HG03558 (cell line): Measurements from ENCODE around the gene CCDC102B.
"Not testable (repeated sequence)": the region's sequence is repeated elsewhere in the genome, so short reads cannot be mapped to it uniquely, and the experiment has no call there.

Source experiments
- ATAC-seq: cut with Tn5 transposase; IDR thresholded peaks from one replicate; pipeline ENCODE4 v1.9.1; 2021; ENCODE audit warnings: moderate number of reproducible peaks; ENCODE audit not compliant: unreplicated experiment; ENCODE audit errors: extremely low read depth

The CCDC102B gene

DNA sequence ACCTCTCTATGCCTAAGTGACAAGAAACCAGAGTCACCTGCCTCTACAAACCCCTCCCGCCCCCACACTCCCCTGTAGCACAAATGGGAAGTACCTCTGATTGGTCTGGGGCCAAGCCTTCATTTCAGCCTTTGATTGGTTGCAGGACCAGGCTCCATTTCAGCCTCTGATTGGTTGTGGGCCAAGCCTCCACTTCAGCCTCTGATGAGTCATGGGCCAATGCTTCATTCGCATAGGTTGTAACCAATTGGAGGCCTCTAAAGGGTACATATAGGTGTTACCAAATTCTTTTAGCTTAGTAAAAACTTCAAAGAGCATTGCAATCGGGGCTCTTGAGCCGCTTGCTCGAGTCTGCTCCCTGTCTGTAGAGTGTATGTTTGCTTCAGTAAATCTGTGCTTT lies 25.0 kb downstream of the CCDC102B start:
- ATAC-seq: no peak

- no peak for ATAC-seq
Observed at GRCh38 chr18:68826121-68826520, 28.2 kb downstream of the CCDC102B start.

GRCh38 chr18:68830256-68831045 lies 32.6 kb downstream of the CCDC102B start:
- no peak for ATAC-seq

- ATAC-seq: no peak
Observed at GRCh38 chr18:68833756-68834155, 35.9 kb downstream of the CCDC102B start.

DNA sequence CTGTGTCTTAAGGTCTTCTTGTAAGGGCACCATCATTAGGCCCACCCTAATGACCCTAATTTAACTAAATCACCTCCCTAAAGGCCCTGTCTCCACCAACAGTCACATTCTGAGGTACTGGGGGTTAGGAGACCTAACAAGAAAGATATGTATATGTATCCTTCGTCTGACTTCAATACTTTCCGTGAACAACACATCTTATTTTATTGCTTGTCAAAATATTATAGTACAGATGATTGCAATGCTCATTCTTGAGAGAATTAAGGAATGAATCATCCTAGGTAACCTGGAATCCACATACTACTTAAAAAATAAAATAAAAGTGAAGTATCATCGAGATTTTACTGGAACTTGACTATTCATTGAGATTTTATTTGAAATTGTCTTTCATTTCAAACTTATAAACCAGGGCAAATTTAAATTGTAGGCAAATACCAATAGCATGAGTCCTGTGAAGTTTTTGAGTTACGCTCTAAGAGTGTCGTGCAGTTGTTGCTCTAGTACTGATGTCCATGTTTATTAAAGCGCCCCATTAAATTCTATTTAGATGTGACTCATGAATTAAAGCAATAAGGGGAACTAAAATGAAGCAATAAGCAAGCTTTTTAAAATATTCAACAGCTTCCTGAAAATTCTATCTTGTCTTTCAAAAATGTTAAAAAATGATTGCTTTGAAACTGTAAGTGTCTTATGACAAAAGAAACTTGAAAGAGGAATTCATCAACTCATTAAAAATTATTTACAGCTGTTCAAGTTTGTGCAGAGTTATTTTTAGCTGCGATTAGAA lies 40.0 kb downstream of the CCDC102B start:
- no peak for ATAC-seq

- ATAC-seq: no peak
Observed at GRCh38 chr18:68839701-68840100, 41.8 kb downstream of the CCDC102B start.

DNA sequence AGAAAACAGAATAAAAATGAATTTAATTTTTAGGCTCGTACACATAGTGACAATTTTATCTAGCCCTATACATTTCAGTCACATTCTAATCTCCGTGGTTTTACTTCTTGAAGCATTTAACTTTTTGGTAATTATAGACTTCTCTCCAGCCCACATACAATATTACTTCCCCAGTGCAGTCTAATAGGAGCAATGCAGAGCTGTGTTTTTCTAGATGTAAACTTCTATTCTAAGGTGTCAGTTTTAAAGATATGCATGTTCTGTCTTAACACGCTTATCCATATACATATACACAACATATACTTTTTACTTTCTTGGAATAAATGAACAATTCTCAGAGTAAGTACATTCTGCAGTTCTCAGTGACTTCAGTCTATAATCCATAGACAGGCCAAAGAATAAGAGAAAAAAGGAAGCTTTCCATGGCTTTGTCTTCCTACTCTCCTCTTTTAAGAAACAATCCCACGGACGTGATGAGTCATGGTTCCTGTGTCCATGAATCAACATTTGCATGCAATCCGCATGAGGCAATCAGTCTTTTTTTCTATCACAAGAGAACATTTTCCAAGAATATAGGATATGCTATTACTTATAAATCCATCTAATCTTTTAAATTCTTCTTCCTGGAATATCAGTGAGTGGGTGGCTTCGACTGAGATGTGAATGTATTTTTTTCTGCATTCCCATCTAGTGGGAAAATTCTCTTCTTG lies 42.8 kb downstream of the CCDC102B start:
- no peak for ATAC-seq

- ATAC-seq: no peak
Observed at GRCh38 chr18:68841301-68841700, 43.4 kb downstream of the CCDC102B start.

GRCh38 chr18:68842951-68843350 lies 45.1 kb downstream of the CCDC102B start:
- ATAC-seq: no peak

DNA sequence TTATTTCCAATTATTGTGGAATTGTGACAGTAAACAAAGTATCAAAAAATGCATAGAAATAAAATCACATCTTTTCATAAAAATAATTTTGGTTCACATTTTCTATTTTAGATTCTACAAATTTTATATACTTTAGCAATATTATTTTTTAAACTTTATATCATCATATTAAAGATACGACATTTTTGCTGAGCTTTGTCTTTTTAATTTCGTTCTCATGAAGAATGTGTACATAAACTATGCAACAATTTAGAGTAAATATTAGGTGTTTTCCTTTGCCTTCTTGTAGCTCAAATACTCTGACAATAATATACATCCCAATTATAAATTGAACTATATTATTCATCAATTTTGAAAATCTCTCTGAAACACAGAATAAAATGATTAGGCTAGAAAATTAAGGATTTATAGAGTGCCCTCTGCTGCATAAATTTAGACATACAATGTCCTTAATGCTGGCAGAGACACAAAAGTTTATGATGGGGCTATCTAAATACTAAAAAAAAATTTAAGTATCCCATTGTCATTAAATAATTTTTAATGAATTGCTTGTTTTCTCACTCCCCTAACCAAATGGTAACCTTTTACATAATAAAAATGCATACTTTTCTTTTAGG lies 45.7 kb downstream of the CCDC102B start:
- no peak for ATAC-seq

- no peak for ATAC-seq
Observed at GRCh38 chr18:68847219-68847837, 49.4 kb downstream of the CCDC102B start.

DNA sequence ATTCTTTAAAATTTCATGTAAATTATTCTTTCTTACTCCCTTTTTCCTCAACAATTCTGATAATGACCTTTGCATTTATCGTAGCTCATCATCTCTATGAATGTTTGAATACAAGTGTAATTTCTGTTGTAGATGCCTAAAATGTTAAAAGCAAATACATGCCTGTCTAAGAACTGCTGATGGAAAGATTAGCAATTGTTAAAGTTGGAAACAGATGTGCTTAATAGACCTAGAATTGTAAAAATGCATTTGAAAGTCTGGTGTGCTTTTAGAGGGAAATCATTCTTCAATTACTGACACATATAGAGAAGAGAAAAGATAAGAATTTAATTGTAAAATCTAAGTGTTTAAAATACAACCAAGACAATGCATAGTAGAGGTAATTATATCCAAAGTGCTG lies 50.4 kb downstream of the CCDC102B start:
- no peak for ATAC-seq

- ATAC-seq: no peak
Observed at GRCh38 chr18:68854786-68855391, 57.0 kb downstream of the CCDC102B start.

GRCh38 chr18:68855491-68855890 lies 57.6 kb downstream of the CCDC102B start:
- ATAC-seq: no peak

DNA sequence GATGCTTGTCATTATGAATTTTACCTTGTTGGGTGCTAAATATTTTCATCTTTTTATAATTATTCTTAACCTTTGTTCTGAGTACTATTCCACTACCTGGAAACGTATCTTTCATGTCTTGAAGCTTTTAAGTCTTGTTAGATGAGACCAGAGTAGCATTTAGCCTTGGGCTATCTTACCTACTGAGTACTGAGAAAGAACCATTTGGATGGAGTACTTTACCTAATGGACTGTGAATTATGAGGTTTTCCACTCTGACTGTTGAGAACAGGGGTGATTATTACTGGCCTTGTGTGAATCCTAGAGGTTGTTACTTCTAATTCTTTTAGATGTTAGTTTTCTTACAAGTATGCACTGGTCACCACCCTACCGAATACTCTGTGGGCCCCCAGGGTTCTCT lies 63.5 kb downstream of the CCDC102B start:
- ATAC-seq: no peak

- no peak for ATAC-seq
Observed at GRCh38 chr18:68865021-68865420, 67.1 kb downstream of the CCDC102B start.

DNA sequence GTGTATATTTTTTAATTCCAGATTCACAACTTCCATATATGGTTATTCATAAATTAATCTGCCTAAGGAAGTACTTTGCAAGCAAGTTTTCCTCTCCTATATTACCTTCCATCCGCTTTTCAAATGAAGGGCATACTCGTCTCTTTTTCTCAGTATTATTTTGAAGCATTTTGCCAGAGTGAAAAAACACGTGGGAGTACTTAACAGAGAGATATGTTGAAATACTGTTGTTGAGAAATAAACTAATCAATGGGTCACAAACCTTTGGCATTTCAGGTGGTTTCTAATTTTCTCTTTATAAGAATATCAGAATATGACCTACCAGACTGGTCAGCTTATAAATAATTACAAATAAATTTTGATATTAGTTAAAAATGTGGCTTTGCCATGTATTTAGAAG lies 67.6 kb downstream of the CCDC102B start:
- no peak for ATAC-seq

DNA sequence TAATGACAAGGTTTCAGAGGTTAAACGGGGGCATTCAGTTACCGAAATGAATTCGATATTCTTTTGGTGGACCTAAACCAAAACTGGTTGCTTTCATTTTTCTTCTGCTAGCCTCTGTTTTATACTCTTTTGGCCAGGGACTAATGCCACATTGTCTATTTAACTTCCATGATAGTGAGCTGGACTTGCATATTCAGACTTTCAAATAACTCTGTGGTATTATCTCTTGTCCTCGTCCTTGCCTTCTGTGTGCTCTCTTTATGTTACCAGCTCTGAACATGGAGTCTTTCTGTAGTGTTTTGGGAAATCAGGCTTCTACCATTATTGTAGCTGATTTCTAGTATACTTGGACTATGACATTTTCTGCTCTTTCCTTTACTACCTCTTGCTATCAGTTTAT lies 75.1 kb downstream of the CCDC102B start:
- no peak for ATAC-seq

- ATAC-seq: no peak
Observed at GRCh38 chr18:68874361-68874760, 76.5 kb downstream of the CCDC102B start.

GRCh38 chr18:68879947-68880346 lies 82.1 kb downstream of the CCDC102B start:
- not testable (repeated sequence) for ATAC-seq
